22Rv1 (cell line): Measurements from ENCODE around the gene DAP.

ENCODE experiments used
- ZFX ChIP-seq: fragments of 450-650 bp; IDR thresholded peaks from 2 replicates; pipeline ENCODE4 v1.6.1; 2017; ENCODE audit warnings: antibody characterized with exemption, borderline replicate concordance
- TF ChIP-seq, protein P1 (sequence below): fragments of 450-650 bp; IDR thresholded peaks from 2 replicates; pipeline ENCODE4 v1.5.1; 2017; ENCODE audit warnings: mild to moderate bottlenecking

DNA sequence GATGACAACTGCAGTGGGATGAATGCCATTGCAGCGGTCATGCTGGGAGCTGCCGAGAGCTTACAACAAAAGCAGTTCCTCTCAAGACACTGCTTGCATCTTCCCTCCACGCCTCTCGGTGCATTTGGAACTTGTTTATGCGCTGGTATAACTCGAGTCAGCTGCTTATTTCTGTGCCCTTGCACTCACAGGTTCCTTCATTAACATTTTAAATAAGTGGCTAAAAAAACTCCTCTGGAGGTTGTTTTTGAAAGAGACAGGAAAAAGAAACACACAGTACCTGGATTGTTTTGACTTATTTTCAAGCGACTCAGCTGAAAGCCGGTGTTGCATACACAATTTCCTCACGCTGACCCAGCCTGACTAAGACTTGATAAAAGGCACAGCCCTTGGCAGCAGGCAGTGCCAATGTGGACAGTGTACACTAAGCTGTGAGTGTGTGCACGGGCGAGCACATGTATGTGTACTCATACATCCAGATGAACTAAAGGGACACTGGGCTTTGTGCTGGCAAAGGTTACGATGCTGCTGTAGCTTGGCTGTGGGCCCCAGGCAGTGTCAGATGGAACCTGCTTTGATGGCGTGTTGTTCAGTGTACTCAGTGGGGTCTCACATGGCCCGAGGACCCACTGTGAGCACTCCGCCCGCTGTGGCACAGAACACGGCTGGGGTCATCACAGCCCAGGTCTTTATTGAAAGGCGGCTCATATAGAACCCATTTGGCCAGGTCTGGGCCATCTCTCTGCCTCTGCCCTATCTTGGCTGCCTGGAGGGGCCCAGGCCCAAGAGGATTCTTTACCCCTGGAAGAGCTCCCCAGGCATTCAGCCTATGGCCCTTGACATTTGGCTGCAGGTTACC is 104.8 kb downstream of the DAP start:
- TF ChIP-seq, protein P1, sequence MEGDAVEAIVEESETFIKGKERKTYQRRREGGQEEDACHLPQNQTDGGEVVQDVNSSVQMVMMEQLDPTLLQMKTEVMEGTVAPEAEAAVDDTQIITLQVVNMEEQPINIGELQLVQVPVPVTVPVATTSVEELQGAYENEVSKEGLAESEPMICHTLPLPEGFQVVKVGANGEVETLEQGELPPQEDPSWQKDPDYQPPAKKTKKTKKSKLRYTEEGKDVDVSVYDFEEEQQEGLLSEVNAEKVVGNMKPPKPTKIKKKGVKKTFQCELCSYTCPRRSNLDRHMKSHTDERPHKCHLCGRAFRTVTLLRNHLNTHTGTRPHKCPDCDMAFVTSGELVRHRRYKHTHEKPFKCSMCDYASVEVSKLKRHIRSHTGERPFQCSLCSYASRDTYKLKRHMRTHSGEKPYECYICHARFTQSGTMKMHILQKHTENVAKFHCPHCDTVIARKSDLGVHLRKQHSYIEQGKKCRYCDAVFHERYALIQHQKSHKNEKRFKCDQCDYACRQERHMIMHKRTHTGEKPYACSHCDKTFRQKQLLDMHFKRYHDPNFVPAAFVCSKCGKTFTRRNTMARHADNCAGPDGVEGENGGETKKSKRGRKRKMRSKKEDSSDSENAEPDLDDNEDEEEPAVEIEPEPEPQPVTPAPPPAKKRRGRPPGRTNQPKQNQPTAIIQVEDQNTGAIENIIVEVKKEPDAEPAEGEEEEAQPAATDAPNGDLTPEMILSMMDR = no peak
- TF ChIP-seq ZFX = no peak
